ENCODE data around the gene BCAS3. TPM values are rescaled to one million over a fixed set of nuclear protein-coding genes. Genes with fewer than 3 reads are reported as not detected.
"Not testable (repeated sequence)": the region's sequence is repeated elsewhere in the genome, so short reads cannot be mapped to it uniquely, and the experiment has no call there.

BCAS3 gene
- total and polyA plus RNA-seq, 10 donors, result 3.7 to 56.0 (median 42.3) TPM

DNA sequence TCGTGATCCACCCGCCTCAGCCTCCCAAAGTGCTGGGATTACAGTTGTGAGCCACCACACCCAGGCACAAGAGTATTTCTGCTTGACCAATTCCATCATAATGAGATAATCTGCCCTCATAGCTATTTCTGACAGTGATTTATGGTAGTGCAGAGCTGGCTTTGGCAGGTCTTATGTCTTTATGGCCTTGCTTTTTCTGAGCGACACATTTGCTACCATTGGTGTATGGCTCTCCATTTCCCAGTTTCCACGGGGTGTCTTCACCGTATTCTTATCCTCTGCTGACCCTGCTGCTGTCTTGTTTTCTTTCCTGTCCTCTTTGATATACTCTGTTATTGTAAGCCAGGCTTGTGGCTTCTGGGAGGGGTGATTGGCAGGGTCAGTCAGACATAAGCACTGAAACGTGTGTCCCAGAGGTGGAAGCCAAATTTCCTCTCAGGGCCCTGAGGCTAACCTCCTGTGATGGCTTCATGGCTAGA lies 560.8 kb downstream of the BCAS3 start:
- H3K27me3 ChIP-seq (replicated peaks in 1 of 7), result no peaks in the 10 kb centered on the region
- H3K9me3 ChIP-seq, result peaks cover 0 to 5% (median 0%) of the 10 kb centered on the region in 8 donors
- H3K27ac ChIP-seq, result no peak overlapping the region
- intact Hi-C loops (cut with DNase I; ENCODE audit: low total_unique reads), result no loop called here
- TF ChIP-seq, protein P1, sequence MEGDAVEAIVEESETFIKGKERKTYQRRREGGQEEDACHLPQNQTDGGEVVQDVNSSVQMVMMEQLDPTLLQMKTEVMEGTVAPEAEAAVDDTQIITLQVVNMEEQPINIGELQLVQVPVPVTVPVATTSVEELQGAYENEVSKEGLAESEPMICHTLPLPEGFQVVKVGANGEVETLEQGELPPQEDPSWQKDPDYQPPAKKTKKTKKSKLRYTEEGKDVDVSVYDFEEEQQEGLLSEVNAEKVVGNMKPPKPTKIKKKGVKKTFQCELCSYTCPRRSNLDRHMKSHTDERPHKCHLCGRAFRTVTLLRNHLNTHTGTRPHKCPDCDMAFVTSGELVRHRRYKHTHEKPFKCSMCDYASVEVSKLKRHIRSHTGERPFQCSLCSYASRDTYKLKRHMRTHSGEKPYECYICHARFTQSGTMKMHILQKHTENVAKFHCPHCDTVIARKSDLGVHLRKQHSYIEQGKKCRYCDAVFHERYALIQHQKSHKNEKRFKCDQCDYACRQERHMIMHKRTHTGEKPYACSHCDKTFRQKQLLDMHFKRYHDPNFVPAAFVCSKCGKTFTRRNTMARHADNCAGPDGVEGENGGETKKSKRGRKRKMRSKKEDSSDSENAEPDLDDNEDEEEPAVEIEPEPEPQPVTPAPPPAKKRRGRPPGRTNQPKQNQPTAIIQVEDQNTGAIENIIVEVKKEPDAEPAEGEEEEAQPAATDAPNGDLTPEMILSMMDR (IDR thresholded peaks at IDR 0.05 in 8 of 11, conservative IDR thresholded peaks at IDR 0.05 in 3 of 11), result no peak
- TF ChIP-seq POLR2A (IDR thresholded peaks at IDR 0.05) (no peak), POLR2AphosphoS5 (IDR thresholded peaks at IDR 0.05) (no peak)
- DNase-seq, result no peak
- H3K4me3 ChIP-seq, result no peak overlapping the region
- peaks cover 0 to 10% (median 3%) of the 10 kb centered on the region in 6 donors for H3K4me1 ChIP-seq
- WGBS, 5 donors, result 78 to 85% (median 81%) methylated on average over 6 of the region's 6 CpGs
- no peaks in the 10 kb centered on the region for H3K36me3 ChIP-seq

DNA sequence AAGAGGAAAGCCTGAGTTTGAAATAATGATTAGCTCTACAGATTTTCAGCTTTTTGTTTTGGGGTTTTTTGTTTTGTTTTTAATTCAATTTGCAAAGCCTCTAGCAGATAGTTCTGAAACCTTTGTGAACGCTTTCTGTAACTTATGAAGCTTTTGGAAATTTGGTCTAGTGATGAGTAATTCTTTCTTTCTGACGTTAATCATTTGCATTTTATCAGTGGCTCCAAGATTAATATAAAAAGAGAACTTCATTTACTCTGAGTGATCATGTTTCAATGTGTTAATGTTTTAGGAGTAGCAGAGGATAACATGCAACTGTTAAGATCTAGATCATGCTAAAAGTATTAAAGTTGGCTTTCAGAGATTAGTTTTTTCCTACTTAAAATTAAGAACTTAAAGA lies 561.7 kb downstream of the BCAS3 start:
- no peak overlapping the region for H3K27ac ChIP-seq
- H3K27me3 ChIP-seq (replicated peaks in 1 of 7), result no peaks in the 10 kb centered on the region
- WGBS, 5 donors, result 66 to 81% (median 77%) methylated on average over 2 of the region's 2 CpGs
- TF ChIP-seq POLR2AphosphoS5 (IDR thresholded peaks at IDR 0.05) (no peak), POLR2A (IDR thresholded peaks at IDR 0.05) (no peak)
- TF ChIP-seq, protein P1 (IDR thresholded peaks at IDR 0.05 in 8 of 11, conservative IDR thresholded peaks at IDR 0.05 in 3 of 11), result no peak
- intact Hi-C loops (cut with DNase I; ENCODE audit: low total_unique reads), result no loop called here
- H3K4me1 ChIP-seq, result peaks cover 0 to 3% (median 0%) of the 10 kb centered on the region in 6 donors
- H3K36me3 ChIP-seq, result no peaks in the 10 kb centered on the region
- peaks cover 0 to 5% (median 0%) of the 10 kb centered on the region in 8 donors for H3K9me3 ChIP-seq
- H3K4me3 ChIP-seq, result no peak overlapping the region
- DNase-seq, result no peak

DNA sequence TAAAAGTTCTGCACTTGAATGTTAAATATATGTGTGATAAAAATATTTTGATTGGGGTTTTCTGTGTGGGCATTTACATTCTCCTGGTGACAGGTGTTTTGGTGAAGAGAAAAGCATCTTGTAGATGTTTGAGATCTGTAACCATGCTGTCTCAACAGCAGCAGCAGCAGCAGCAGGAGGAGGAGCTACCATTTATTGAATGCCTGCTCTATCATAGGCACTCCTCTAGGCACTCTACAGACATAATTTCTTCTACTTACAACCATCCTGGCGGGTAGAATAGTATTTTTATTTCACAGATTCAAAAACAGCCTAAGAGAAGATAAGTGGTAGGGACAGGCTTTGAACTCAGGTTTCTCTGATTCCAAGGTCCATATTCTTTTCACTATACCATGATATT lies 562.3 kb downstream of the BCAS3 start:
- no peak overlapping the region for H3K27ac ChIP-seq
- TF ChIP-seq, protein P1 (IDR thresholded peaks at IDR 0.05 in 8 of 11, conservative IDR thresholded peaks at IDR 0.05 in 3 of 11), result no peak
- TF ChIP-seq POLR2A (IDR thresholded peaks at IDR 0.05), result no peak
- no peak for TF ChIP-seq POLR2AphosphoS5 (IDR thresholded peaks at IDR 0.05)
- no peaks in the 10 kb centered on the region for H3K36me3 ChIP-seq
- no peaks in the 10 kb centered on the region for H3K4me1 ChIP-seq
- no peak overlapping the region for H3K4me3 ChIP-seq
- intact Hi-C loops (cut with DNase I; ENCODE audit: low total_unique reads), result no loop called here
- DNase-seq, result no peak
- peaks cover 0 to 5% (median 0%) of the 10 kb centered on the region in 8 donors for H3K9me3 ChIP-seq
- WGBS, 5 donors, result 88 to 94% (median 89%) methylated on average over 1 of the region's 1 CpG
- H3K27me3 ChIP-seq (replicated peaks in 1 of 7), result no peaks in the 10 kb centered on the region

DNA sequence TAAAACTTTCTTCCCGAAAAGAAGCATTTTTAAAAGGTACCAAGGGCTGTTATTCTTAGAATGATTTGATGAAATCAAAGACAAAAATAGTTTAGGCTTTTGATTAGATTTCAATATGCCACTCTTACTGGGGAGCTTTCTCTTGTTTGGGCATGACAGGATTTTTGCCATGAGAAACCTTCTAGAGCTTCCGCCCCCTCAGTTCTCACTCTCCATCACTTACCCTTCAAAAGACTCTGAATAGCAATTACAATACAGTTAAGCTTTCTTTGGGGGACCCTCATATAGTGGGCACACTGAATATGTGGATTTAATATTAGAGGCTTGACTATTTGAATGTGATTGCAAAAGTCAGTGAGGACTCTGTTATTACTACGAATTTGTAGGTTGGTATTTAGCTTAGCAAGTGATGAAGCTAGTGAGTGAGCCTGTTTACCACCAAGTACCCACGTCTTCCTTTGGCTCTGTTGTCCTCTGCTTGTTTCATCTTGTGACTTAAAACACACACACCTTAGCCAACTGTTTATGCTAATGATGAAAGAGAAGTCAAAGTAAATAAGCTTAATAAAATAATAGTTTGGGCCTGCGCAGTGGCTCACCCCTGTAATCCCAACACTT lies 563.3 kb downstream of the BCAS3 start:
- intact Hi-C loops (cut with DNase I; ENCODE audit: low total_unique reads), result no loop called here
- TF ChIP-seq POLR2A (IDR thresholded peaks at IDR 0.05) (no peak), POLR2AphosphoS5 (IDR thresholded peaks at IDR 0.05) (no peak)
- TF ChIP-seq, protein P1 (IDR thresholded peaks at IDR 0.05 in 8 of 11, conservative IDR thresholded peaks at IDR 0.05 in 3 of 11), result no peak
- DNase-seq, result no peak
- H3K27me3 ChIP-seq (replicated peaks in 1 of 7), result no peaks in the 10 kb centered on the region
- peaks cover 0 to 5% (median 0%) of the 10 kb centered on the region in 8 donors for H3K9me3 ChIP-seq
- no peaks in the 10 kb centered on the region for H3K36me3 ChIP-seq
- H3K27ac ChIP-seq, result no peak overlapping the region
- H3K4me1 ChIP-seq, result no peaks in the 10 kb centered on the region
- WGBS, 5 donors, result 82 to 91% (median 88%) methylated on average over 5 of the region's 5 CpGs
- H3K4me3 ChIP-seq, result no peak overlapping the region

DNA sequence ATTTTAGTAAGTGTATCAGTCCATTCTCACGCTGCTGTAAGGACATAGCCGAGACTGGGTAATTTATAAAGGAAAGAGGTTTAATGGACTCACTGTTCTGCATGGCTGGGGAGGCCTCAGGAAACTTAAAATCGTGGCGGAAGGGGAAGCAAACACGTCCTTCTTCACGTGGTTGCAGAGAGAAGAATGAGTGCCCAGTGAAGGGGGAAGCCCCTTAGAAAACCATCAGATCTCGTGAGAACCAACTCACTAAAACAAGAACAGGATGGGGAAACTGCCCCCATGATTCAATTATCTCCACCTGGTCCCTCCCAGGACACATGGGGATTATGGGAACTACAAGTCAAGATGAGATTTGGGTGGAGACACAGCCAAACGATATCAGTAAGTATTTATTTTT lies 567.3 kb downstream of the BCAS3 start:
- H3K36me3 ChIP-seq; H3K27me3 ChIP-seq (replicated peaks in 1 of 7); H3K9me3 ChIP-seq; intact Hi-C loops (cut with DNase I; ENCODE audit: low total_unique reads); DNase-seq; H3K27ac ChIP-seq; H3K4me3 ChIP-seq: not testable (repeated sequence)
- peaks cover 0 to 26% (median 9%) of the 10 kb centered on the region in 6 donors for H3K4me1 ChIP-seq
- WGBS, 5 donors, result 55 to 67% (median 66%) methylated on average over 8 of the region's 8 CpGs

All from spleen (tissue), 11 donors.